ENCODE measurements around the gene FDCSP. TPM values are rescaled to one million over a fixed set of nuclear protein-coding genes. Genes with fewer than 3 reads are reported as not detected.

The FDCSP gene
- total RNA-seq, 1 donor from 2014 or later = not detected

- H3K4me1 Mint-ChIP-seq = no peaks in the 10 kb centered on the region
- DNase-seq (no peak), ATAC-seq (ENCODE audit: low read depth) (no peak)
- H3K27ac Mint-ChIP-seq = no peak overlapping the region
- no peaks in the 10 kb centered on the region for H3K27me3 Mint-ChIP-seq
- H3K4me3 Mint-ChIP-seq = no peak overlapping the region
- H3K36me3 Mint-ChIP-seq (ENCODE audit: low read depth) = no peaks in the 10 kb centered on the region
- no peaks in the 10 kb centered on the region for H3K9me3 Mint-ChIP-seq
- intact Hi-C loops (cut with micrococcal nuclease) = no loop called here
- TF ChIP-seq CTCF (IDR thresholded peaks at IDR 0.05) = no peak
- ChIA-PET CTCF (no interaction called here), POLR2A (no interaction called here)
These were observed 43.8 kb downstream of the FDCSP start for GRCh38 chr4:70269674-70270073.

- no peaks in the 10 kb centered on the region for H3K27me3 Mint-ChIP-seq
- no peak overlapping the region for H3K27ac Mint-ChIP-seq
- no peak for TF ChIP-seq CTCF (IDR thresholded peaks at IDR 0.05)
- no peaks in the 10 kb centered on the region for H3K4me1 Mint-ChIP-seq
- ATAC-seq (ENCODE audit: low read depth) (no peak), DNase-seq (no peak)
- intact Hi-C loops (cut with micrococcal nuclease) = no loop called here
- H3K9me3 Mint-ChIP-seq = peaks cover 2% of the 10 kb centered on the region
- no peak overlapping the region for H3K4me3 Mint-ChIP-seq
- CTCF ChIA-PET = no interaction called here
- POLR2A ChIA-PET = no interaction called here
- no peaks in the 10 kb centered on the region for H3K36me3 Mint-ChIP-seq (ENCODE audit: low read depth)
These were observed 51.2 kb downstream of the FDCSP start for GRCh38 chr4:70277121-70277520.

GRCh38 chr4:70280567-70280966 is 54.6 kb downstream of the FDCSP start:
- H3K27ac Mint-ChIP-seq = no peak overlapping the region
- no peak overlapping the region for H3K4me3 Mint-ChIP-seq
- H3K36me3 Mint-ChIP-seq (ENCODE audit: low read depth) = no peaks in the 10 kb centered on the region
- no peak for TF ChIP-seq CTCF (IDR thresholded peaks at IDR 0.05)
- ChIA-PET POLR2A (no interaction called here), CTCF (no interaction called here)
- no peak for DNase-seq
- no peaks in the 10 kb centered on the region for H3K27me3 Mint-ChIP-seq
- no peaks in the 10 kb centered on the region for H3K4me1 Mint-ChIP-seq
- intact Hi-C loops (cut with micrococcal nuclease) = no loop called here
- no peak for ATAC-seq (ENCODE audit: low read depth)
- H3K9me3 Mint-ChIP-seq = peaks cover 2% of the 10 kb centered on the region

Other genes with a start within 250 kb of the FDCSP start
- gene STATH, start 230.2 kb upstream of the FDCSP start, total RNA-seq = not detected in 2 replicates
- not detected in 2 replicates for gene HTN3, start 197.7 kb upstream of the FDCSP start, total RNA-seq
- gene HTN1, start 175.7 kb upstream of the FDCSP start, total RNA-seq = not detected in 2 replicates
- not detected in 2 replicates for gene PRR27, start 71.9 kb upstream of the FDCSP start, total RNA-seq
- not detected in 2 replicates for gene ODAM, start 30.4 kb upstream of the FDCSP start, total RNA-seq
- not detected in 2 replicates for gene CSN3, start 16.5 kb downstream of the FDCSP start, total RNA-seq
- not detected in 2 replicates for gene CABS1, start 108.9 kb downstream of the FDCSP start, total RNA-seq
- gene SMR3A, start 134.6 kb downstream of the FDCSP start, total RNA-seq = not detected in 2 replicates
- gene SMR3B, start 157.0 kb downstream of the FDCSP start, total RNA-seq = not detected in 2 replicates
- gene OPRPN, start 171.8 kb downstream of the FDCSP start, total RNA-seq = not detected in 2 replicates
- gene MUC7, start 246.1 kb downstream of the FDCSP start, total RNA-seq = not detected in 2 replicates

Measured in activated B cell treated with CpG ODN at 0.5 μM for 24 hours (primary cell).